Type B pancreatic cell (in vitro differentiated cells): ENCODE measurements around the gene CMSS1. TPM values are rescaled to one million over a fixed set of nuclear protein-coding genes. Genes with fewer than 3 reads are reported as not detected.

ENCODE experiments used
- DNase-seq: peaks from one replicate; pipeline ENCODE4 v3.0.0; 2021; ENCODE audit warnings: mixed read lengths; ENCODE audit not compliant: unreplicated experiment; ENCODE audit errors: extremely low spot score
- H3K27ac Mint-ChIP-seq: 2 replicates; pipeline ENCODE4 v1.8.0; 2021; ENCODE audit warnings: mild to moderate bottlenecking, mixed read lengths
- H3K27me3 Mint-ChIP-seq: 2 replicates; pipeline ENCODE4 v1.8.0; 2021; ENCODE audit warnings: mixed read lengths
- H3K36me3 Mint-ChIP-seq: 2 replicates; pipeline ENCODE4 v1.8.0; 2021; ENCODE audit warnings: mixed read lengths
- H3K4me1 Mint-ChIP-seq: one replicate; pipeline ENCODE4 v1.8.0; 2021; ENCODE audit warnings: mixed read lengths; ENCODE audit not compliant: unreplicated experiment
- H3K4me3 Mint-ChIP-seq: 2 replicates; pipeline ENCODE4 v1.8.0; 2021; ENCODE audit warnings: mild to moderate bottlenecking, mixed read lengths
- H3K9me3 Mint-ChIP-seq: 2 replicates; pipeline ENCODE4 v1.8.0; 2021; ENCODE audit warnings: mixed read lengths
- CTCF ChIP-seq: fragments of 200-600 bp; sonication (generic); conservative IDR thresholded peaks from 2 replicates; pipeline ENCODE4 v1.5.0; 2021; ENCODE audit warnings: antibody characterized with exemption, mild to moderate bottlenecking
- total RNA-seq: library from RNA; stranded (reverse); gene quantifications from 2 replicates; pipeline ENCODE4 v1.2.1, GENCODE V29; 2021; ENCODE audit warnings: low replicate concordance

The CMSS1 gene
- total RNA-seq, 1 donor from 2014 or later, result 34.1 TPM

GRCh38 chr3:99865321-99865720 is 47.7 kb downstream of the CMSS1 start:
- Mint-ChIP-seq H3K4me1 (peaks cover 21% of the 10 kb centered on the region), H3K27me3 (no peaks in the 10 kb centered on the region), H3K9me3 (no peaks in the 10 kb centered on the region), H3K27ac (no peak overlapping the region), H3K4me3 (no peak overlapping the region), H3K36me3 (peaks cover 32% of the 10 kb centered on the region)
- no peak for DNase-seq
- no peak for TF ChIP-seq CTCF

GRCh38 chr3:99866261-99866761 is 48.6 kb downstream of the CMSS1 start:
- TF ChIP-seq CTCF, result no peak
- Mint-ChIP-seq H3K27ac (no peak overlapping the region), H3K4me3 (no peak overlapping the region), H3K36me3 (peaks cover 34% of the 10 kb centered on the region), H3K27me3 (no peaks in the 10 kb centered on the region), H3K4me1 (peaks cover 27% of the 10 kb centered on the region), H3K9me3 (no peaks in the 10 kb centered on the region)
- DNase-seq, result no peak

- no peak overlapping the region for H3K4me3 Mint-ChIP-seq
- no peak for TF ChIP-seq CTCF
- H3K36me3 Mint-ChIP-seq, result peaks cover 25% of the 10 kb centered on the region
- H3K27ac Mint-ChIP-seq, result no peak overlapping the region
- H3K27me3 Mint-ChIP-seq, result no peaks in the 10 kb centered on the region
- H3K9me3 Mint-ChIP-seq, result no peaks in the 10 kb centered on the region
- peaks cover 41% of the 10 kb centered on the region for H3K4me1 Mint-ChIP-seq
- DNase-seq, result no peak
Observed at GRCh38 chr3:99867594-99868310, 50.1 kb downstream of the CMSS1 start.

GRCh38 chr3:99868311-99868646 is 50.6 kb downstream of the CMSS1 start:
- Mint-ChIP-seq H3K4me3 (no peak overlapping the region), H3K4me1 (peaks cover 42% of the 10 kb centered on the region), H3K27me3 (no peaks in the 10 kb centered on the region), H3K27ac (no peak overlapping the region), H3K36me3 (peaks cover 22% of the 10 kb centered on the region), H3K9me3 (no peaks in the 10 kb centered on the region)
- DNase-seq, result no peak
- TF ChIP-seq CTCF, result no peak

GRCh38 chr3:99869621-99870020 is 52.0 kb downstream of the CMSS1 start:
- Mint-ChIP-seq H3K4me3 (no peak overlapping the region), H3K27ac (no peak overlapping the region), H3K9me3 (no peaks in the 10 kb centered on the region), H3K27me3 (no peaks in the 10 kb centered on the region), H3K36me3 (peaks cover 16% of the 10 kb centered on the region), H3K4me1 (peaks cover 49% of the 10 kb centered on the region)
- DNase-seq, result no peak
- TF ChIP-seq CTCF, result no peak
